GM12878 (cell line): ENCODE results near the gene PDE1C. TPM values are rescaled to one million over a fixed set of nuclear protein-coding genes. Genes with fewer than 3 reads are reported as not detected.

Experiments
- ATAC-seq: fragments of 200-7000 bp; cut with Tn5 transposase; 3 replicates; pipeline ENCODE4 v1.9.1; 2020; ENCODE audit warnings: mild to moderate bottlenecking, moderate library complexity
- BruUV-seq: library from RNA; stranded (reverse); fragments of 400-500 nt; replicated peaks from 2 replicates; lab custom pipeline; 2021; lab: Mats Ljungman, UMichigan
- CTCF ChIA-PET: fragments of 300-600 bp; sonication (Branson Sonifier 250); formaldehyde crosslinking; extraction: SDS; loops from one replicate; lab custom pipeline; 2021; ENCODE audit warnings: inconsistent platforms; lab: Yijun Ruan, JAX
- POLR2A ChIA-PET: fragments of 350-600 bp; formaldehyde crosslinking; extraction: SDS; loops from one replicate; lab custom pipeline; 2021; ENCODE audit warnings: inconsistent platforms; lab: Charles Lee
- RAD21 ChIA-PET: fragments of 300-600 bp; sonication (Branson Sonifier 250); formaldehyde crosslinking; loops from one replicate; lab custom pipeline; 2023; ENCODE audit warnings: antibody characterized with exemption; ENCODE audit not compliant: unreplicated experiment; lab: Charles Lee
- SMC1A ChIA-PET: fragments of 300-600 bp; sonication (Branson Sonifier 250); formaldehyde crosslinking; loops from one replicate; lab custom pipeline; 2023; ENCODE audit not compliant: unreplicated experiment, uncharacterized antibody; lab: Charles Lee
- DNase-seq: peaks from one replicate; pipeline ENCODE4 v3.0.0-alpha.2; 2011; ENCODE audit warnings: low read depth, low spot score
- FAIRE-seq: peaks from 3 replicates; lab custom pipeline; 2011; peaks lifted over from hg19 to GRCh38; lab: Jason Lieb, UNC
- H2AFZ ChIP-seq: 2 replicates; pipeline ENCODE4 v1.6.0; 2011; ENCODE audit warnings: low read depth, low read length, control low read depth; ENCODE audit not compliant: control insufficient read depth
- H3K27ac ChIP-seq: 2 replicates; pipeline ENCODE4 v1.5.1; 2011; ENCODE audit warnings: control low read depth; ENCODE audit not compliant: control insufficient read depth, insufficient read depth
- H3K27me3 ChIP-seq, 2 experiments: replicated peaks in 1 of 2; 2 replicates each; pipeline versions ENCODE4 v1.6.0 to v1.6.1; 2011; ENCODE audit warnings: low read length in 1 of 2; ENCODE audit not compliant: control insufficient read depth in 2 of 2, insufficient read depth in 2 of 2
- H3K36me3 ChIP-seq, 2 experiments: 2 replicates each; pipeline ENCODE4 v1.5.1; 2011; ENCODE audit warnings: low read length in 1 of 2; ENCODE audit not compliant: control insufficient read depth in 2 of 2, insufficient read depth in 2 of 2
- H3K4me1 ChIP-seq: 2 replicates; pipeline ENCODE4 v1.6.1; 2011; ENCODE audit warnings: mild to moderate bottlenecking, low read length, moderate library complexity, mixed read lengths; ENCODE audit not compliant: control insufficient read depth, insufficient read depth
- H3K4me2 ChIP-seq: 2 replicates; pipeline ENCODE4 v1.6.0; 2011; ENCODE audit warnings: control low read depth; ENCODE audit not compliant: control insufficient read depth, insufficient read depth
- H3K4me3 ChIP-seq: fragments of 200-600 bp; sonication (generic); 2 replicates; pipeline ENCODE4 v1.5.1; 2016
- H3K79me2 ChIP-seq: 2 replicates; pipeline ENCODE4 v1.6.0; 2011; ENCODE audit warnings: low read length; ENCODE audit not compliant: control insufficient read depth, insufficient read depth
- H3K9ac ChIP-seq: 2 replicates; pipeline ENCODE4 v1.8.0; 2011; ENCODE audit warnings: low read length, control low read depth, mixed read lengths; ENCODE audit not compliant: control insufficient read depth, insufficient read depth
- H3K9me3 ChIP-seq: replicated peaks from 3 replicates; pipeline ENCODE4 v1.5.1; 2011; ENCODE audit warnings: mild to moderate bottlenecking, low read length; ENCODE audit not compliant: control insufficient read depth, insufficient read depth
- H4K20me1 ChIP-seq: 2 replicates; pipeline ENCODE4 v1.6.0; 2011; ENCODE audit not compliant: control insufficient read depth, insufficient read depth
- CHD1 ChIP-seq: IDR thresholded peaks from 2 replicates; pipeline ENCODE4 v1.6.1; 2012; ENCODE audit warnings: low read depth, low read length, improper control_type of control experiment
- CREM ChIP-seq: IDR thresholded peaks from 2 replicates; pipeline ENCODE4 v1.6.1; 2014; ENCODE audit warnings: antibody characterized with exemption, low read depth
- POU2F2 ChIP-seq: IDR thresholded peaks from 3 replicates; pipeline ENCODE4 v1.6.1; 2011; ENCODE audit warnings: low read depth, mild to moderate bottlenecking, low read length, borderline replicate concordance
- STAT3 ChIP-seq: IDR thresholded peaks from 2 replicates; pipeline ENCODE4 v1.6.1; 2011; ENCODE audit warnings: low read depth, low read length, improper control_type of control experiment
- TBL1XR1 ChIP-seq: IDR thresholded peaks from 2 replicates; pipeline ENCODE4 v1.6.1; 2012; ENCODE audit warnings: low read depth, low read length, improper control_type of control experiment
- USF2 ChIP-seq: IDR thresholded peaks from 2 replicates; pipeline ENCODE4 v1.6.1; 2011; ENCODE audit warnings: low read depth, low read length, improper control_type of control experiment, borderline replicate concordance
- ZNF217 ChIP-seq: fragments of 450-650 bp; IDR thresholded peaks from 2 replicates; pipeline ENCODE4 v1.6.1; 2017; ENCODE audit warnings: antibody characterized with exemption, mild to moderate bottlenecking
- WGBS: methylation state at CpG from one replicate; pipeline ENCODE4 v1.1.6; 2016; ENCODE audit warnings: low lambda C conversion rate; ENCODE audit not compliant: insufficient replicate concordance, insufficient coverage; ENCODE audit errors: missing lambda C conversion rate; 5-methylcytosine and 5-hydroxymethylcytosine counted together
- in situ Hi-C: fragments of 300-500 bp; cut with MboI; formaldehyde crosslinking; loops from 9 replicates; pipeline ENCODE4 v1.14.3; 2018; ENCODE audit warnings: mixed read lengths
- intact Hi-C: fragments of 100-400 bp; cut with micrococcal nuclease; formaldehyde crosslinking; loops from one replicate; pipeline ENCODE4 v1.14.2; 2022; ENCODE audit not compliant: unreplicated experiment
- polyA plus RNA-seq, 11 experiments: library from polyadenylated mRNA; depleted of rRNA in 4 of 11; unstranded in 6 of 11; stranded (reverse) in 5 of 11; fragments of >200 nt; fragmentation: Nextera tagmentation in 4 of 11; fragmentation: Illumina TruSeq in 1 of 11; extraction: Ambion mirVana in 4 of 11; extraction: Trizol in 1 of 11; gene quantifications; 1 replicate in 1 of 11; 2 replicates in 10 of 11; pipeline versions ENCODE4 v1.2.1 to v1.2.3, GENCODE V29; 2011 to 2016; ENCODE audit warnings: inconsistent platforms in 2 of 11, missing spikeins in 2 of 11, low read depth in 1 of 11
- total RNA-seq, 4 experiments: library from RNA; depleted of rRNA in 3 of 4; stranded (reverse); fragments of >200 nt in 3 of 4; fragmentation: Illumina TruSeq in 1 of 4; extraction: Trizol in 1 of 4; gene quantifications; 2 replicates each; pipeline versions ENCODE4 v1.2.1 to v1.2.3, GENCODE V29; 2013 to 2021
- TF ChIP-seq, protein P1 (sequence below): fragments of 450-650 bp; IDR thresholded peaks from 2 replicates; pipeline ENCODE4 v1.6.1; 2016; ENCODE audit warnings: mild to moderate bottlenecking
- TF ChIP-seq, protein P2 (sequence below): fragments of 450-650 bp; IDR thresholded peaks from 2 replicates; pipeline ENCODE4 v1.6.1; 2017; ENCODE audit warnings: antibody characterized with exemption, mild to moderate bottlenecking, moderate library complexity

PDE1C gene
- total and polyA plus RNA-seq, 10 of the 15 experiments (the other 5 are each of a cell fraction or from before 2014, with no cell fraction given) = 0.29 to 2.3 (median 0.70) TPM

DNA sequence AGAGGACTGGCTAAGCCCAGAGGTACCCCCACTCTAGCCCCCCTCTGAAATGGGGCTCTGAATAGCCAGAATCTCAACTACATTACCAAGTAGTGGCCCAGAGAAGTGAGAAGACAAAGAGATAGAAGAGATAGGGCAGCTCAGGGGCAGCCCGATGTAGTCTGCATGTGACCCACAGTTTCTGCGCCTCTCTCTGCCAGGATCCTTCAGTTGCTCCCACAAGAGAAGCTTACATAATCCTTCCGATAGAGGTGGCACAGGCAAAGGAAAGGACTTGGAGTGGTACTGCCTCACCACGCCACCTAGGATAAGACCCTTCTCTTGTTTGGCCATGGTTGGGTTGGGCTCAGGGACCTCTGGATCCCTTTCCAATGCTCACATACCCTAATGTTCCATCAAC lies 5.4 kb upstream of the PDE1C start:
- Histone ChIP-seq H3K9ac (no peak overlapping the region), H3K27me3 (peaks cover 0 to 3% of the 10 kb centered on the region in 2 experiments; a peak in 2 of 4 replicates), H3K4me3 (no peak overlapping the region), H3K36me3 (no peaks in the 10 kb centered on the region), H3K27ac (no peak overlapping the region), H2AFZ (no peak overlapping the region), H4K20me1 (no peaks in the 10 kb centered on the region), H3K4me2 (no peak overlapping the region), H3K4me1 (no peaks in the 10 kb centered on the region), H3K9me3 (no peaks in the 10 kb centered on the region), H3K79me2 (no peaks in the 10 kb centered on the region)
- DNase-seq = no peak
- RAD21 ChIA-PET = no interaction called here
- SMC1A ChIA-PET = no interaction called here
- no TSS peak for BruUV-seq
- CTCF ChIA-PET = no interaction called here
- TF ChIP-seq TBL1XR1 (no peak), CHD1 (no peak), POU2F2 (no peak), ZNF217 (no peak), CREM (no peak), STAT3 (no peak), USF2 (no peak)
- TF ChIP-seq, protein P1, sequence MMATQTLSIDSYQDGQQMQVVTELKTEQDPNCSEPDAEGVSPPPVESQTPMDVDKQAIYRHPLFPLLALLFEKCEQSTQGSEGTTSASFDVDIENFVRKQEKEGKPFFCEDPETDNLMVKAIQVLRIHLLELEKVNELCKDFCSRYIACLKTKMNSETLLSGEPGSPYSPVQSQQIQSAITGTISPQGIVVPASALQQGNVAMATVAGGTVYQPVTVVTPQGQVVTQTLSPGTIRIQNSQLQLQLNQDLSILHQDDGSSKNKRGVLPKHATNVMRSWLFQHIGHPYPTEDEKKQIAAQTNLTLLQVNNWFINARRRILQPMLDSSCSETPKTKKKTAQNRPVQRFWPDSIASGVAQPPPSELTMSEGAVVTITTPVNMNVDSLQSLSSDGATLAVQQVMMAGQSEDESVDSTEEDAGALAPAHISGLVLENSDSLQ = no peak
- TF ChIP-seq, protein P2, sequence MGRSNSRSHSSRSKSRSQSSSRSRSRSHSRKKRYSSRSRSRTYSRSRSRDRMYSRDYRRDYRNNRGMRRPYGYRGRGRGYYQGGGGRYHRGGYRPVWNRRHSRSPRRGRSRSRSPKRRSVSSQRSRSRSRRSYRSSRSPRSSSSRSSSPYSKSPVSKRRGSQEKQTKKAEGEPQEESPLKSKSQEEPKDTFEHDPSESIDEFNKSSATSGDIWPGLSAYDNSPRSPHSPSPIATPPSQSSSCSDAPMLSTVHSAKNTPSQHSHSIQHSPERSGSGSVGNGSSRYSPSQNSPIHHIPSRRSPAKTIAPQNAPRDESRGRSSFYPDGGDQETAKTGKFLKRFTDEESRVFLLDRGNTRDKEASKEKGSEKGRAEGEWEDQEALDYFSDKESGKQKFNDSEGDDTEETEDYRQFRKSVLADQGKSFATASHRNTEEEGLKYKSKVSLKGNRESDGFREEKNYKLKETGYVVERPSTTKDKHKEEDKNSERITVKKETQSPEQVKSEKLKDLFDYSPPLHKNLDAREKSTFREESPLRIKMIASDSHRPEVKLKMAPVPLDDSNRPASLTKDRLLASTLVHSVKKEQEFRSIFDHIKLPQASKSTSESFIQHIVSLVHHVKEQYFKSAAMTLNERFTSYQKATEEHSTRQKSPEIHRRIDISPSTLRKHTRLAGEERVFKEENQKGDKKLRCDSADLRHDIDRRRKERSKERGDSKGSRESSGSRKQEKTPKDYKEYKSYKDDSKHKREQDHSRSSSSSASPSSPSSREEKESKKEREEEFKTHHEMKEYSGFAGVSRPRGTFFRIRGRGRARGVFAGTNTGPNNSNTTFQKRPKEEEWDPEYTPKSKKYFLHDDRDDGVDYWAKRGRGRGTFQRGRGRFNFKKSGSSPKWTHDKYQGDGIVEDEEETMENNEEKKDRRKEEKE = no peak
- POLR2A ChIA-PET = no interaction called here
- intact Hi-C loops = no loop called here
- FAIRE-seq = no peak
- ATAC-seq = no peak
- WGBS = 57% methylated on average over 4 of the region's 4 CpGs
- in situ Hi-C loops = no loop called here
